Measurements from ENCODE around the gene GRID2IP.
A peak's percentile ranks its signal among the peaks of the same experiment; 100 is the strongest.

Gene GRID2IP

DNA sequence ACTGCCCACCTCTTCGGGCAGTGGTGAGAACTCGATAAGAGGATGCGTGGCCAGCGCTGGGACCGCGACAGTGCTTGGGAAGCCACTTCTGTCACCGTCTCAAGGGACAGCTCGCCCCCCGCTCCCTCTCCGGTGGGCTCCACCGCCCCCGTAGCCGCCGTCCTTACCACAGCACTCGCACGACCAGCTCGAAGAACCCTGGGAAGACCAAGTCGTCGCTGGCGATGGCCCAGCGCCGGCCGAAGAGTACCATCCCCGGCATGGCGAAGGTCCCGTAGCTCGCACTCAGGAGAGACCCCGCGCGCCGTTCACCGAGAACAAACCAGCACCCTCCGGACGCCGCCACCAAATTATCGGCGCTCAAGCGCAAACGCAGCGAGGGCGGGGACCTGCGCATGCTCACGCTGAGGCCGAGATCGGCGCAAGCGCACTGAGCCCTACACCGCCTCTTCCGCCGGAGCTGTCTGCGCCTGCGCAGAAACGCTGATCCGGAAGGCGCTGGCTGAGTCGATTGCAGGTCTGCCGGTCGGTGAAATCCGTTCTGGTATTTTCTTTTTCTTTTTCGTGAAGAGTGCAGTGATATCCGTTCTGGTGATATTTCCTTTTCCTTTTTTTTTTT is 103.6 kb downstream of the GRID2IP start, which contains the start of gene DAGLB:
Gene DAGLB, minus strand, starts transcription at position 374 of the 619 bp plus-strand sequence. Its CDS starts 112 bp downstream, at position 262.
- peak; percentile 82 for DNase-seq (ENCODE audit: low read depth)
